ENCODE data around the gene BEND7.

BEND7 gene

GRCh38 chr10:13393640-13394039 lies 135.2 kb downstream of the BEND7 start:
- in situ Hi-C loops (cut with HindIII; ENCODE audit: low sequenced_read_pairs), result no loop called here

- in situ Hi-C loops (cut with HindIII; ENCODE audit: low sequenced_read_pairs), result no loop called here
Observed at GRCh38 chr10:13392701-13393100, 136.1 kb downstream of the BEND7 start.
